H1 (cell line): ENCODE data around the gene ACSL4. TPM values are rescaled to one million over a fixed set of nuclear protein-coding genes. Genes with fewer than 3 reads are reported as not detected.

Experiments
- CTCF ChIA-PET: fragments of 300-600 bp; sonication (Branson Sonifier 250); formaldehyde crosslinking; loops from one replicate; lab custom pipeline; 2021; ENCODE audit not compliant: partially characterized antibody; lab: Charles Lee
- POLR2A ChIA-PET: fragments of 300-600 bp; sonication (Branson Sonifier 250); formaldehyde crosslinking; loops from one replicate; lab custom pipeline; 2021; ENCODE audit warnings: inconsistent platforms; ENCODE audit not compliant: partially characterized antibody; lab: Charles Lee
- DNase-seq, 2 experiments: peaks; one replicate each; pipeline versions ENCODE4 v3.0.0 to v3.0.0-alpha.2; 2010 to 2022; ENCODE audit warnings: low spot score in 2 of 2, low read depth in 1 of 2, mixed read lengths in 1 of 2
- FAIRE-seq: peaks from 2 replicates; lab custom pipeline; 2011; peaks lifted over from hg19 to GRCh38; lab: Jason Lieb, UNC
- H2AFZ ChIP-seq: 2 replicates; pipeline ENCODE4 v1.8.1; 2012; ENCODE audit warnings: low read length, inconsistent platforms
- H2AK5ac ChIP-seq: 2 replicates; pipeline ENCODE4 v1.6.1; 2013; ENCODE audit warnings: low read depth, low read length
- H2BK120ac ChIP-seq: replicated peaks from 2 replicates; pipeline ENCODE3; 2013; ENCODE audit warnings: low read depth, low read length, inconsistent platforms
- H2BK12ac ChIP-seq: 2 replicates; pipeline ENCODE4 v1.6.1; 2013; ENCODE audit warnings: low read depth, low read length
- H2BK15ac ChIP-seq: 2 replicates; pipeline ENCODE4 v1.6.1; 2013; ENCODE audit warnings: low read length
- H2BK20ac ChIP-seq: 2 replicates; pipeline ENCODE4 v1.6.1; 2013; ENCODE audit warnings: low read length
- H2BK5ac ChIP-seq: 2 replicates; pipeline ENCODE4 v1.6.1; 2013; ENCODE audit warnings: low read depth, low read length
- H3K14ac ChIP-seq: 2 replicates; pipeline ENCODE4 v1.6.1; 2013; ENCODE audit warnings: inconsistent platforms; ENCODE audit not compliant: insufficient read length
- H3K18ac ChIP-seq: 2 replicates; pipeline ENCODE4 v1.6.1; 2013; ENCODE audit warnings: low read length; ENCODE audit errors: extremely low read depth
- H3K23ac ChIP-seq: 2 replicates; pipeline ENCODE4 v1.6.1; 2013; ENCODE audit warnings: inconsistent platforms; ENCODE audit not compliant: insufficient read length
- H3K23me2 ChIP-seq: 2 replicates; pipeline ENCODE4 v1.6.1; 2013; ENCODE audit warnings: low read depth, low read length
- H3K27ac ChIP-seq: 2 replicates; pipeline ENCODE4 v1.6.1; 2011; ENCODE audit warnings: low read depth, low read length, inconsistent platforms
- H3K27me3 ChIP-seq, 4 experiments: replicated peaks in 1 of 4; 1 replicate in 1 of 4; 2 replicates in 3 of 4; pipeline versions ENCODE4 v1.6.1 to v1.8.1; 2011 to 2013; ENCODE audit warnings: low read length in 3 of 4, mild to moderate bottlenecking in 3 of 4, inconsistent platforms in 2 of 4, mixed read lengths in 2 of 4, moderate library complexity in 1 of 4; ENCODE audit not compliant: control insufficient read depth in 3 of 4, insufficient read depth in 3 of 4; ENCODE audit errors: extremely low read depth in 1 of 4
- H3K36me3 ChIP-seq, 4 experiments: 2 replicates each; pipeline versions ENCODE4 v1.6.1 to v1.8.1; 2011 to 2013; ENCODE audit warnings: mild to moderate bottlenecking in 4 of 4, low read length in 3 of 4, moderate library complexity in 2 of 4, control low read depth in 1 of 4, inconsistent platforms in 1 of 4; ENCODE audit not compliant: insufficient read depth in 4 of 4, control insufficient read depth in 2 of 4
- H3K4ac ChIP-seq: replicated peaks from 2 replicates; pipeline ENCODE3; 2013; ENCODE audit warnings: low read length, low read depth, mixed read lengths, inconsistent platforms; ENCODE audit not compliant: insufficient read length
- H3K4me1 ChIP-seq, 4 experiments: replicated peaks in 1 of 4; 1 replicate in 1 of 4; 2 replicates in 3 of 4; pipeline versions ENCODE4 v1.6.1 to v1.8.1; 2011 to 2013; ENCODE audit warnings: low read length in 3 of 4, inconsistent platforms in 2 of 4, mixed read lengths in 1 of 4; ENCODE audit not compliant: insufficient read depth in 4 of 4, control insufficient read depth in 3 of 4
- H3K4me2 ChIP-seq, 2 experiments: 2 replicates each; pipeline versions ENCODE4 v1.6.1 to v1.8.1; 2011 to 2013; ENCODE audit warnings: low read depth in 2 of 2, low read length in 2 of 2, control low read depth in 1 of 2, inconsistent platforms in 1 of 2, mild to moderate bottlenecking in 1 of 2; ENCODE audit not compliant: insufficient read depth in 1 of 2
- H3K4me3 ChIP-seq, 4 experiments: fragments of 200-600, 300-600 bp in 1 of 4; sonication (generic), shearing (Covaris generic), sonication (Bioruptor Twin) in 1 of 4; 2 replicates each; pipeline versions ENCODE4 v1.5.1 to v1.8.1; 2011 to 2016; ENCODE audit warnings: low read length in 4 of 4, low read depth in 3 of 4, control low read depth in 2 of 4, inconsistent platforms in 2 of 4, mild to moderate bottlenecking in 2 of 4, mixed read lengths in 1 of 4, moderate library complexity in 1 of 4; ENCODE audit not compliant: insufficient read depth in 2 of 4; ENCODE audit errors: extremely low read depth in 1 of 4
- H3K56ac ChIP-seq: replicated peaks from 2 replicates; pipeline ENCODE3; 2013; ENCODE audit warnings: low read depth, mild to moderate bottlenecking, mixed read lengths, low read length, inconsistent platforms; ENCODE audit not compliant: insufficient read length
- H3K79me1 ChIP-seq: 2 replicates; pipeline ENCODE4 v1.6.1; 2013; ENCODE audit warnings: low read depth, low read length, control low read depth
- H3K79me2 ChIP-seq, 2 experiments: 2 replicates each; pipeline versions ENCODE4 v1.6.1 to v1.8.1; 2012 to 2013; ENCODE audit warnings: low read length in 2 of 2, mild to moderate bottlenecking in 2 of 2, inconsistent platforms in 1 of 2; ENCODE audit not compliant: insufficient read depth in 2 of 2, control insufficient read depth in 1 of 2
- H3K9ac ChIP-seq, 4 experiments: replicated peaks in 1 of 4; 1 replicate in 1 of 4; 2 replicates in 3 of 4; pipeline versions ENCODE4 v1.6.1 to v1.8.1; 2011 to 2013; ENCODE audit warnings: low read depth in 3 of 4, low read length in 3 of 4, control low read depth in 2 of 4, mild to moderate bottlenecking in 2 of 4, moderate library complexity in 2 of 4, inconsistent platforms in 1 of 4; ENCODE audit errors: extremely low read depth in 1 of 4
- H3K9me3 ChIP-seq, 2 experiments: 2 replicates each; pipeline versions ENCODE4 v1.6.1 to v1.8.1; 2012 to 2013; ENCODE audit warnings: mild to moderate bottlenecking in 2 of 2, moderate library complexity in 2 of 2, control low read depth in 1 of 2, inconsistent platforms in 1 of 2, low read depth in 1 of 2, low read length in 1 of 2, mixed read lengths in 1 of 2; ENCODE audit not compliant: insufficient read depth in 2 of 2
- H4K20me1 ChIP-seq, 2 experiments: replicated peaks in 1 of 2; 2 replicates each; pipeline versions ENCODE3 to v1.8.1; 2011 to 2013; ENCODE audit warnings: inconsistent platforms in 2 of 2, low read length in 2 of 2, mild to moderate bottlenecking in 1 of 2; ENCODE audit not compliant: insufficient read depth in 2 of 2, control insufficient read depth in 1 of 2
- H4K5ac ChIP-seq: 2 replicates; pipeline ENCODE4 v1.6.1; 2013; ENCODE audit warnings: low read length, low read depth, mixed read lengths, inconsistent platforms; ENCODE audit not compliant: insufficient read length
- H4K8ac ChIP-seq: 2 replicates; pipeline ENCODE4 v1.8.0; 2013; ENCODE audit warnings: mild to moderate bottlenecking, moderate library complexity, low read length, inconsistent platforms; ENCODE audit not compliant: insufficient read depth; ENCODE audit errors: extremely low read depth
- H4K91ac ChIP-seq: replicated peaks from 2 replicates; pipeline ENCODE3; 2013; ENCODE audit warnings: low read length, mixed read lengths, inconsistent platforms; ENCODE audit not compliant: insufficient read length
- BCL11A ChIP-seq, 2 experiments: IDR thresholded peaks; one replicate each; pipeline ENCODE4 v1.6.1; 2011; ENCODE audit warnings: low read depth in 2 of 2, low read length in 2 of 2, mild to moderate bottlenecking in 2 of 2
- EP300 ChIP-seq, 2 experiments: IDR thresholded peaks; 1 replicate in 1 of 2; 2 replicates in 1 of 2; pipeline ENCODE4 v1.6.1; 2011 to 2012; ENCODE audit warnings: low read depth in 2 of 2, low read length in 2 of 2, mild to moderate bottlenecking in 2 of 2, borderline replicate concordance in 1 of 2, inconsistent platforms in 1 of 2, moderate library complexity in 1 of 2
- EZH2 ChIP-seq: fragments of 200-600 bp; sonication (generic); IDR thresholded peaks from 2 replicates; pipeline ENCODE4 v1.7.1; 2012; ENCODE audit warnings: low read depth, mild to moderate bottlenecking, moderate library complexity, low read length, inconsistent platforms; ENCODE audit not compliant: severe bottlenecking
- GTF2F1 ChIP-seq: IDR thresholded peaks from 2 replicates; pipeline ENCODE4 v1.6.1; 2012; ENCODE audit warnings: low read depth, low read length, improper control_type of control experiment, borderline replicate concordance
- JUND ChIP-seq: IDR thresholded peaks from 2 replicates; pipeline ENCODE4 v1.6.1; 2011; ENCODE audit warnings: mild to moderate bottlenecking, improper control_type of control experiment, low read length
- KDM1A ChIP-seq: fragments of 200-600, 300-600 bp; sonication (generic); IDR thresholded peaks from 2 replicates; pipeline ENCODE4 v1.7.1; 2016; ENCODE audit warnings: mild to moderate bottlenecking, low read length, borderline replicate concordance
- KDM4A ChIP-seq: IDR thresholded peaks from one replicate; pipeline ENCODE4 v1.7.1; 2012; ENCODE audit warnings: low read depth, mild to moderate bottlenecking, moderate library complexity, low read length, inconsistent platforms; ENCODE audit not compliant: severe bottlenecking
- POLR2A ChIP-seq, 2 experiments: IDR thresholded peaks; 1 replicate in 1 of 2; 2 replicates in 1 of 2; pipeline ENCODE4 v1.6.1; 2011; ENCODE audit warnings: low read depth in 2 of 2, low read length in 2 of 2, mild to moderate bottlenecking in 2 of 2; ENCODE audit errors: control extremely low read depth in 1 of 2
- SUZ12 ChIP-seq: fragments of 200-600 bp; sonication (generic); IDR thresholded peaks from 2 replicates; pipeline ENCODE4 v1.6.1; 2012; ENCODE audit warnings: mild to moderate bottlenecking, inconsistent platforms, low read length, moderate library complexity, mixed read lengths
- TCF12 ChIP-seq: IDR thresholded peaks from 2 replicates; pipeline ENCODE4 v1.6.1; 2011; ENCODE audit warnings: low read depth, mild to moderate bottlenecking, low read length
- ZNF274 ChIP-seq: IDR thresholded peaks from 2 replicates; pipeline ENCODE4 v1.7.0; 2012; ENCODE audit warnings: low read length, borderline replicate concordance; ENCODE audit errors: extremely low read depth
- WGBS, 2 experiments: shearing (Covaris generic) in 1 of 2; methylation state at CpG; one replicate each; pipeline versions ENCODE4 v1.1.6 to v1.1.7; 2013 to 2015; ENCODE audit warnings: low lambda C conversion rate in 2 of 2, mixed read lengths in 2 of 2, inconsistent platforms in 1 of 2, low coverage in 1 of 2, missing lambda C conversion rate in 1 of 2; ENCODE audit not compliant: insufficient replicate concordance in 2 of 2, insufficient coverage in 1 of 2, insufficient read length in 1 of 2; ENCODE audit errors: extremely low coverage in 1 of 2, missing lambda C conversion rate in 1 of 2; 5-methylcytosine and 5-hydroxymethylcytosine counted together
- polyA plus RNA-seq, 7 experiments: library from polyadenylated mRNA; depleted of rRNA in 3 of 7; stranded (reverse) in 5 of 7; unstranded in 2 of 7; fragments of >200 nt in 5 of 7; fragments of 200-250 nt in 2 of 7; gene quantifications; 1 replicate in 5 of 7; 2 replicates in 1 of 7; 4 replicates in 1 of 7; pipeline versions ENCODE4 v1.2.1 to v1.2.3, GENCODE V29; 2011 to 2013; ENCODE audit warnings: missing spikeins in 2 of 7, mixed read lengths in 2 of 7
- total RNA-seq: library from RNA; stranded (reverse); fragmentation: NEBNext Ultra II Directional; extraction: Animal tissue kit (Norgen Biotek cat#: 25700); gene quantifications from 2 replicates; pipeline ENCODE4 v1.2.1, GENCODE V29; 2021
- TF ChIP-seq, protein P1 (sequence below), 3 experiments: IDR thresholded peaks; 1 replicate in 2 of 3; 2 replicates in 1 of 3; pipeline versions ENCODE4 v1.5.1 to v1.6.1; 2011; ENCODE audit warnings: low read length in 3 of 3, mild to moderate bottlenecking in 3 of 3, inconsistent platforms in 2 of 3, low read depth in 1 of 3, moderate library complexity in 1 of 3; ENCODE audit not compliant: insufficient read depth in 1 of 3; ENCODE audit errors: control extremely low read depth in 1 of 3

Gene ACSL4
- total and polyA plus RNA-seq, 2 of the 8 experiments (the other 6 are each of a cell fraction or from before 2014, with no cell fraction given), result 11.3 to 47.0 TPM

- H3K79me2 ChIP-seq, result no peaks in the 10 kb centered on the region
- H2BK20ac ChIP-seq, result no peak overlapping the region
- H2BK5ac ChIP-seq, result no peak overlapping the region
- H3K36me3 ChIP-seq, result no peaks in the 10 kb centered on the region
- no peak overlapping the region for H2AFZ ChIP-seq
- H3K9ac ChIP-seq, result no peak overlapping the region
- no peak overlapping the region for H3K27ac ChIP-seq
- H2BK12ac ChIP-seq, result no peak overlapping the region
- H3K27me3 ChIP-seq, result no peaks in the 10 kb centered on the region
- H4K5ac ChIP-seq, result no peak overlapping the region
- no peak overlapping the region for H3K23ac ChIP-seq
- no peaks in the 10 kb centered on the region for H4K20me1 ChIP-seq
- no peak overlapping the region for H3K18ac ChIP-seq
- no peaks in the 10 kb centered on the region for H3K79me1 ChIP-seq
- no peak for FAIRE-seq
- POLR2A ChIA-PET, result no interaction called here
- H3K56ac ChIP-seq, result no peak overlapping the region
- H3K4me1 ChIP-seq, result no peaks in the 10 kb centered on the region
- no peak overlapping the region for H2AK5ac ChIP-seq
- H4K8ac ChIP-seq, result no peak overlapping the region
- no peak overlapping the region for H3K4me2 ChIP-seq
- no peaks in the 10 kb centered on the region for H3K9me3 ChIP-seq
- no peaks in the 10 kb centered on the region for H3K23me2 ChIP-seq
- CTCF ChIA-PET, result interaction anchor here (1.0 kb wide), 1 partner anchor 10 kb away, joined by 4 read pairs; no protein-coding TSS in a partner anchor
- no peak overlapping the region for H4K91ac ChIP-seq
- 93% methylated on average over 3 of the region's 3 CpGs; no CpG with 5 or more reads in 1 of the 2 experiments for WGBS, 2 experiments
- H3K4me3 ChIP-seq, result no peak overlapping the region
- H2BK15ac ChIP-seq, result no peak overlapping the region
- H3K4ac ChIP-seq, result no peak overlapping the region
- no peak overlapping the region for H2BK120ac ChIP-seq
- no peak for DNase-seq
- no peak overlapping the region for H3K14ac ChIP-seq
- no peak for TF ChIP-seq ZNF274
- no peak for TF ChIP-seq EP300 (IDR thresholded peaks at IDR 0.05; ENCODE audit: borderline replicate concordance in 1 of 2, low read depth in 2 of 2, low read length in 2 of 2)
- TF ChIP-seq POLR2A (IDR thresholded peaks at IDR 0.05; ENCODE audit: control extremely low read depth in 1 of 2, low read depth in 2 of 2, low read length in 2 of 2), result no peak
- no peak for TF ChIP-seq EZH2
- TF ChIP-seq, protein P1, sequence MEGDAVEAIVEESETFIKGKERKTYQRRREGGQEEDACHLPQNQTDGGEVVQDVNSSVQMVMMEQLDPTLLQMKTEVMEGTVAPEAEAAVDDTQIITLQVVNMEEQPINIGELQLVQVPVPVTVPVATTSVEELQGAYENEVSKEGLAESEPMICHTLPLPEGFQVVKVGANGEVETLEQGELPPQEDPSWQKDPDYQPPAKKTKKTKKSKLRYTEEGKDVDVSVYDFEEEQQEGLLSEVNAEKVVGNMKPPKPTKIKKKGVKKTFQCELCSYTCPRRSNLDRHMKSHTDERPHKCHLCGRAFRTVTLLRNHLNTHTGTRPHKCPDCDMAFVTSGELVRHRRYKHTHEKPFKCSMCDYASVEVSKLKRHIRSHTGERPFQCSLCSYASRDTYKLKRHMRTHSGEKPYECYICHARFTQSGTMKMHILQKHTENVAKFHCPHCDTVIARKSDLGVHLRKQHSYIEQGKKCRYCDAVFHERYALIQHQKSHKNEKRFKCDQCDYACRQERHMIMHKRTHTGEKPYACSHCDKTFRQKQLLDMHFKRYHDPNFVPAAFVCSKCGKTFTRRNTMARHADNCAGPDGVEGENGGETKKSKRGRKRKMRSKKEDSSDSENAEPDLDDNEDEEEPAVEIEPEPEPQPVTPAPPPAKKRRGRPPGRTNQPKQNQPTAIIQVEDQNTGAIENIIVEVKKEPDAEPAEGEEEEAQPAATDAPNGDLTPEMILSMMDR (IDR thresholded peaks at IDR 0.05; ENCODE audit: control extremely low read depth in 1 of 3, insufficient read depth in 1 of 3, low read depth in 1 of 3, low read length in 3 of 3), result no peak
- no peak for TF ChIP-seq SUZ12
- TF ChIP-seq JUND, result no peak
- no peak for TF ChIP-seq BCL11A (IDR thresholded peaks at IDR 0.05; ENCODE audit: low read depth in 2 of 2, low read length in 2 of 2)
- TF ChIP-seq GTF2F1, result no peak
- no peak for TF ChIP-seq TCF12
- no peak for TF ChIP-seq KDM1A
- no peak for TF ChIP-seq KDM4A
Observed at GRCh38 chrX:109775386-109775785, 42.3 kb upstream of the ACSL4 start.
